Thymus (tissue), 11 donors: ENCODE data around the gene SETDB1. TPM values are rescaled to one million over a fixed set of nuclear protein-coding genes. Genes with fewer than 3 reads are reported as not detected.

Source experiments
- DNase-seq, 9 donors: peaks; one replicate each; pipeline ENCODE4 v3.0.0-alpha.2; 2013; ENCODE audit warnings: low spot score in 9 of 9, low read depth in 6 of 9, missing footprints in 1 of 9
- H3K27ac ChIP-seq, 2 donors: one replicate each; pipeline ENCODE4 v1.5.1; 2013; ENCODE audit warnings: control low read depth in 1 of 2, low read depth in 1 of 2, low read length in 1 of 2, mild to moderate bottlenecking in 1 of 2, moderate library complexity in 1 of 2
- H3K27me3 ChIP-seq, 2 donors: one replicate each; pipeline ENCODE4 v1.5.1; 2013; ENCODE audit warnings: low read length in 1 of 2; ENCODE audit not compliant: control insufficient read depth in 2 of 2, insufficient read depth in 1 of 2
- H3K36me3 ChIP-seq, 2 donors: one replicate each; pipeline ENCODE4 v1.5.1; 2013; ENCODE audit warnings: low read length in 1 of 2, mild to moderate bottlenecking in 1 of 2, moderate library complexity in 1 of 2; ENCODE audit not compliant: control insufficient read depth in 2 of 2, insufficient read depth in 2 of 2
- H3K4me1 ChIP-seq, 2 donors: one replicate each; pipeline ENCODE4 v1.5.1; 2013; ENCODE audit warnings: low read length in 2 of 2; ENCODE audit not compliant: control insufficient read depth in 2 of 2, insufficient read depth in 2 of 2
- H3K4me3 ChIP-seq, 2 donors: one replicate each; pipeline ENCODE4 v1.5.1; 2013; ENCODE audit warnings: low read length in 2 of 2, control low read depth in 1 of 2, mild to moderate bottlenecking in 1 of 2
- H3K9me3 ChIP-seq, 2 donors: one replicate each; pipeline ENCODE4 v1.5.1; 2013; ENCODE audit warnings: low read length in 1 of 2, mild to moderate bottlenecking in 1 of 2; ENCODE audit not compliant: control insufficient read depth in 2 of 2, insufficient read depth in 1 of 2
- WGBS: extraction: QIAGEN DNeasy Blood & Tissue Kit; methylation state at CpG from one replicate; pipeline ENCODE4 v1.1.7; 2013; 5-methylcytosine and 5-hydroxymethylcytosine counted together
- polyA plus RNA-seq: library from polyadenylated mRNA; stranded (reverse); fragments of 200-250 nt; gene quantifications from one replicate; pipeline ENCODE4 v1.2.3, GENCODE V29; 2013
- total RNA-seq: library from RNA; stranded (reverse); fragments of 120-200 nt; gene quantifications from one replicate; pipeline ENCODE4 v1.2.4, GENCODE V29; 2013
- donor health status: healthy.

The SETDB1 gene
- total and polyA plus RNA-seq, 2 donors = 25.9 to 35.5 TPM

DNA sequence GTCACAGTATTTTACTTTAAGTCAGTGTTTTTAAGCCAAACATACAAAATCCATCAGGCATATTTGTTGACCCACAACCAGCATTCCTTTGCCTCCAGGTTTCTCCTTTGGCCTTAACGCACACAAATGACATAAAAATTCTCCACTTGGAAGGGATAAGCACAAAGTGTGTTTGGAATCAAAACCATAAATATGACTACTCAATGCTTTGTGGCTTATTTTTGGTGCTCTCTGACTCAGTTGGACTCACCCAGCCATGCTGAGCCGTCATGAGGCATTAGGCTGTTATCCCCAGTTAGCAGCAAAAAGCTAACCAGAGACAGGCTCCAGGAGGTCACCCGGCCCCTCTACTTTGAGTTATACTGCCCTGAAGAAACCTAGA is 83.0 kb downstream of the SETDB1 start:
- Histone ChIP-seq H3K36me3 (peaks cover 3 to 6% of the 10 kb centered on the region in 2 donors), H3K4me1 (peaks cover 37 to 48% of the 10 kb centered on the region in 2 donors), H3K9me3 (no peaks in the 10 kb centered on the region), H3K27me3 (no peaks in the 10 kb centered on the region), H3K4me3 (peak overlapping the region; percentile 81 to 93), H3K27ac (no peak overlapping the region)
- 90% methylated on average over 3 of the region's 3 CpGs for WGBS
- no peak for DNase-seq

DNA sequence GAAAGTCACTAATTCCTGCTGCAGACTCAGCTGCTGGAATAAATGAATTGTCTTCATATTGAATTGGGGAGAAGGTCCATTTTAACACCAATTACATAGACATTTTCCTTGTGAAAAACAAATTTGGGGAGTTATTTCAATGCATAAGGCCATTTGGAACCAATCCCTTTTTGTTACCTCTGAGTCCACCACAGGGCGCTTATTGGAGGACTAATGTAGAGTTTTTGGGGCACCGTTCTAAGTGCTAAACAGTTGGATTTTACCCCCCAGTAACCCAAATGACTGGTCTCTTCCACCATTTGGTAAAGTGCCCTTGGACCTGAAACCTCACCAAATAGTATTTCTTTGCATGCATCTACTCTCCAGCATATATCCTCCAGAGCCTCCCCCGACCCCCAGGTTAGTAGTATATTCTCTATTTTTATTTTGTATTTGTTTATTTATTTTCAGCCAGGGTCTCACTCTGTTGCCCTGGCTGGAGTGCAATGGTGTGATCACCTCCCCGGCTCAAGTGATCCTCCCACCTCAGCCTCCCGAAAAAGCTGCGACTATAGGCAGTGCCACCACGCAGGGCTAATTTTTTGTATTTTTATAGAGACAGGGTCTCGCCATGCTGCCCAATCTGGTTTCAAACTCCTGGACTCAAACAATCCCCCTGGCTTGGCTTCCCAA is 83.6 kb downstream of the SETDB1 start:
- no peaks in the 10 kb centered on the region for H3K27me3 ChIP-seq
- H3K27ac ChIP-seq = no peak overlapping the region
- no peak overlapping the region for H3K4me3 ChIP-seq
- DNase-seq = no peak
- H3K4me1 ChIP-seq = peaks cover 37 to 45% of the 10 kb centered on the region in 2 donors
- H3K9me3 ChIP-seq = no peaks in the 10 kb centered on the region
- H3K36me3 ChIP-seq = peaks cover 3 to 6% of the 10 kb centered on the region in 2 donors
- WGBS = 98% methylated on average over 8 of the region's 8 CpGs

DNA sequence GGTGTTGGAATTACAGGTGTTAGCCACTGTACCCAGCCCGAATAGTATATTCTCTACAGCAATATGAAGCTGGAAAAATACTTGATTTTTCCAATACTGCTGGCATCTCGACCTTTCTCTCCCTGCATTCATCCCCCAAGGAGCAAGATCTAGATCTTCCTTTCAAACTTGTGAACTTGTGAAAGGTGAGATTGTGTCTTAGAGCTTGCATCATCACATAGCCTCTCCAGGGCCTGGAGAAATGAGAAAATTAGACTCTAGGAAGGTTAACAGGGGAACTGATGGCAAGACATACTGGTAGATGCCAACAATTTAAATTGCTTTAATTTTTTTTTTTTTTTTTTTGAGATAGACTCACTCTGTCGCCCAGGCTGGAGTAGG is 84.2 kb downstream of the SETDB1 start:
- peaks cover 37 to 44% of the 10 kb centered on the region in 2 donors for H3K4me1 ChIP-seq
- 97% methylated on average over 3 of the region's 3 CpGs for WGBS

DNA sequence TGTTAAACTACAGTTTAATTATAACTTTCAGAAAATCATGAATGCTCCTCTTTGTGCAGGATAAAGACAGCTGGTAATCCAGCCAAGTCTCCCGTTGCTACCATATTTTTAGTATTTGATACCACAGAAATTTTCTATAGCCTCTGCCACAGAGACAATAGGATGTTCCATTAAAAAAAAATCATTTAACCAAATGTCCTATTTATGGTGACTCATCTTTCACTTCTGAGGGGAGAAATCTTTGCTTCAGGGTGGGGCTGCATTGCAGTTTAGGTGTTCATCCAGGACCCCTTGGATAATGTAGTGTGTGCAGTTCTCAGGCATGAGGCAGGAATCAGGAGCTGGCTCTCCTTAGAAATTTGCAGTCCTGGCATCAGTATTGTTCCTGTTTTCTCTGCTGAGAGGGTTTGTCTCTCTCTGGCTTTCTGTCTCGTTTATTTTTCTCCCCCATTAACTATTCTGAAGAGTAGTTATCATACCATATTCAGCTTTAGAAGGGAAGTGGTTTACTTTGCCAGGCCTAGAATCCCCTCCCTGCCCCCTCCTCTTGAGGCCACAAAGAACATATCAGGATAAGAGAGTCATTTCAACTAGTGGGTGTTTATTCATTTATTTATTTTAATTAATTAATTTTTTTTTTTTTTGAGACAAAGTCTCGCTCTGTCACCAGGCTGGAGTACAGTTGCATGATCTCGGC is 85.1 kb downstream of the SETDB1 start:
- H3K4me3 ChIP-seq = no peak overlapping the region
- H3K4me1 ChIP-seq = peaks cover 29 to 34% of the 10 kb centered on the region in 2 donors
- no peaks in the 10 kb centered on the region for H3K9me3 ChIP-seq
- DNase-seq = no peak
- no peaks in the 10 kb centered on the region for H3K27me3 ChIP-seq
- WGBS = 69% methylated on average over 4 of the region's 4 CpGs
- peak overlapping the region in 1 of 2 donors; percentile 7 for H3K27ac ChIP-seq
- peaks cover 3 to 6% of the 10 kb centered on the region in 2 donors for H3K36me3 ChIP-seq

More for the DNA sequence above, 84.2 kb downstream of the SETDB1 start:
- DNase-seq = no peak
- H3K27me3 ChIP-seq = no peaks in the 10 kb centered on the region
- no peak overlapping the region for H3K27ac ChIP-seq
- H3K36me3 ChIP-seq = peaks cover 3 to 6% of the 10 kb centered on the region in 2 donors
- H3K4me3 ChIP-seq = no peak overlapping the region
- H3K9me3 ChIP-seq = no peaks in the 10 kb centered on the region

DNA sequence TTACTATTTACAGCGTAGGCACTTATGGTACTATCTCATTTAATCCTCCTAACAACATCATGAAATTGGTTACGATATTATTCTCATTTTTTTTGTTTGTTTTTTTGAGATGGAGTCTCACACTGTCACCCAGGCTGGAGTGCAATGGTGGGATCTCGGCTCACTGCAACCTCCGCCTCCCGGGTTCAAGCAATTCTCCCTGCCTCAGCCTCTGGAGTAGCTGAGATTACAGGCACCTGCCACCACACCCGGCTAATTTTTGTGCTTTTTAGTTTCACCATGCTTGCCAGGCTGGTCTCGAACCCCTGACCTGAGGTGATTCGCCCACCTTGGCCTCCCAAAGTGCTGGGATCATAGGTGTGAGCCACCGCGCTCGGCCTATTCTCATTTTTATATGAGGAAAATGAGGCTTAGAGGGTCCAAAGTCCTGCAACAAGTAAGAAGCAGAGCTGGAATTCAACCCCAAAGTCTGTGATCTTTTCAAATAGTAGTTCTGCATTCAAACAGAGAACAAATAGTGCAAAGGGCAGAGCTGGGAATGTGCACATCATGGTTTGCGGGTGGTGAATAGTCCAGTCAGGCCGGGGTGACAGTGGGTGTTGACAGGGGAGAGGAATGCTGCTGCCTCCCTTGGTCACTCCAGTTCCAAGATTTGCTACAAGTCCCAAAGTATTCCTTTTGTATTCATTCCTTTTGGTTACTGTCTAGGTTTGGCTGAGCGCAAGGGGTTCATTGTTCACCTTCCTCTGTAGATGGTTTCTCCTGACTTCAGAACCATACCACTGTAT is 86.7 kb downstream of the SETDB1 start:
- H3K36me3 ChIP-seq = peaks cover 3 to 7% of the 10 kb centered on the region in 2 donors
- peaks cover 16 to 18% of the 10 kb centered on the region in 2 donors for H3K4me1 ChIP-seq
- H3K4me3 ChIP-seq = no peak overlapping the region
- no peaks in the 10 kb centered on the region for H3K9me3 ChIP-seq
- no peaks in the 10 kb centered on the region for H3K27me3 ChIP-seq
- H3K27ac ChIP-seq = no peak overlapping the region
- DNase-seq = no peak
- 99% methylated on average over 14 of the region's 14 CpGs for WGBS

DNA sequence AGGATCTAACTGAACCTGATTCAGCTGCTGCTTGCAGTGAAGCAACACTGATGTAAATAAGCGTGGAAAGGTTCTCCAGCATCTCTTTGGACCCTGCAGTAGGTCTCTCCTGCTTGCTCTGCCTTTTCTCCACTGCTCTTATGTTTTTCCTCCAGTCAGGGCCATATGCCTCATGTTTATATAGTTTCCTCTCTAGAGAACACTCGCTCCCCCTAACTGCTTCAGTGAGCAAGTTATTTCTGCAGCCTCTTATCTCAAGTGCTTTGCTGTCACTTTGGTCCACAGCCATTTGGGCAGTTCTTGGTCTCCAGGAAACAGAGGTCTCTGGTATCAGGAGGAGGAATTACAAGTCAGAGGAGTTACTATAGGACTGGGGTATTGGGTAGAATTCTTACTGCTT is 87.4 kb downstream of the SETDB1 start:
- Histone ChIP-seq H3K4me3 (no peak overlapping the region), H3K4me1 (peaks cover 13 to 15% of the 10 kb centered on the region in 2 donors), H3K27me3 (no peaks in the 10 kb centered on the region), H3K9me3 (no peaks in the 10 kb centered on the region), H3K36me3 (peaks cover 3 to 12% of the 10 kb centered on the region in 2 donors), H3K27ac (no peak overlapping the region)
- WGBS = 97% methylated on average over 2 of the region's 2 CpGs
- DNase-seq = no peak

Other genes starting within 250 kb of the SETDB1 start
- 12.2 TPM for gene GOLPH3L, start 229.2 kb upstream of the SETDB1 start, total RNA-seq
- 16.5 TPM for gene GOLPH3L, start 229.2 kb upstream of the SETDB1 start, polyA plus RNA-seq
- gene HORMAD1, start 205.5 kb upstream of the SETDB1 start, total RNA-seq = 0.57 TPM
- gene HORMAD1, start 205.5 kb upstream of the SETDB1 start, polyA plus RNA-seq = 0.23 TPM
- 104 TPM for gene CTSS, start 160.6 kb upstream of the SETDB1 start, total RNA-seq
- 84.8 TPM for gene CTSS, start 160.6 kb upstream of the SETDB1 start, polyA plus RNA-seq
- gene CTSK, start 118.1 kb upstream of the SETDB1 start, total RNA-seq = 8.4 TPM
- gene CTSK, start 118.1 kb upstream of the SETDB1 start, polyA plus RNA-seq = 27.5 TPM
- 18.2 TPM for gene ARNT, start 49.8 kb upstream of the SETDB1 start, total RNA-seq
- 17.2 TPM for gene ARNT, start 49.8 kb upstream of the SETDB1 start, polyA plus RNA-seq
- gene CTXND2, start 39.2 kb upstream of the SETDB1 start, total RNA-seq = 0.05 TPM
- 0.09 TPM for gene CTXND2, start 39.2 kb upstream of the SETDB1 start, polyA plus RNA-seq
- 55.6 TPM for gene CERS2, start 48.5 kb downstream of the SETDB1 start, total RNA-seq
- 76.3 TPM for gene CERS2, start 48.5 kb downstream of the SETDB1 start, polyA plus RNA-seq
- gene ANXA9, start 55.9 kb downstream of the SETDB1 start, total RNA-seq = 0.14 TPM
- gene ANXA9, start 55.9 kb downstream of the SETDB1 start, polyA plus RNA-seq = 2.1 TPM
- gene MINDY1, start 80.5 kb downstream of the SETDB1 start, total RNA-seq = 3.5 TPM
- gene MINDY1, start 80.5 kb downstream of the SETDB1 start, polyA plus RNA-seq = 4.8 TPM
- gene PRUNE1, start 82.1 kb downstream of the SETDB1 start, total RNA-seq = 16.2 TPM
- gene PRUNE1, start 82.1 kb downstream of the SETDB1 start, polyA plus RNA-seq = 16.7 TPM
- 0.52 TPM for gene BNIPL, start 110.2 kb downstream of the SETDB1 start, total RNA-seq
- 6.2 TPM for gene BNIPL, start 110.2 kb downstream of the SETDB1 start, polyA plus RNA-seq
- gene C1orf56, start 121.4 kb downstream of the SETDB1 start, total RNA-seq = 0.80 TPM
- 2.1 TPM for gene C1orf56, start 121.4 kb downstream of the SETDB1 start, polyA plus RNA-seq
- gene CDC42SE1, start 133.3 kb downstream of the SETDB1 start, total RNA-seq = 92.0 TPM
- gene CDC42SE1, start 133.3 kb downstream of the SETDB1 start, polyA plus RNA-seq = 95.9 TPM
- gene MLLT11, start 134.0 kb downstream of the SETDB1 start, total RNA-seq = 10.8 TPM
- 6.6 TPM for gene MLLT11, start 134.0 kb downstream of the SETDB1 start, polyA plus RNA-seq
- gene GABPB2, start 144.4 kb downstream of the SETDB1 start, total RNA-seq = 18.9 TPM
- 8.5 TPM for gene GABPB2, start 144.4 kb downstream of the SETDB1 start, polyA plus RNA-seq
- 1.5 TPM for gene SEMA6C, start 220.3 kb downstream of the SETDB1 start, total RNA-seq
- gene SEMA6C, start 220.3 kb downstream of the SETDB1 start, polyA plus RNA-seq = 24.3 TPM
- gene TNFAIP8L2, start 230.3 kb downstream of the SETDB1 start, total RNA-seq = 30.0 TPM
- gene TNFAIP8L2, start 230.3 kb downstream of the SETDB1 start, polyA plus RNA-seq = 32.8 TPM
- 11.9 TPM for gene LYSMD1, start 239.5 kb downstream of the SETDB1 start, total RNA-seq
- 7.7 TPM for gene LYSMD1, start 239.5 kb downstream of the SETDB1 start, polyA plus RNA-seq
- gene SCNM1, start 239.8 kb downstream of the SETDB1 start, total RNA-seq = 63.8 TPM
- gene SCNM1, start 239.8 kb downstream of the SETDB1 start, polyA plus RNA-seq = 75.2 TPM
- gene TMOD4, start 249.6 kb downstream of the SETDB1 start, total RNA-seq = 0.38 TPM
- gene TMOD4, start 249.6 kb downstream of the SETDB1 start, polyA plus RNA-seq = 1.0 TPM